NCI-H82 (cell line): ENCODE data around the gene PPM1F.

Experiments
- DNase-seq: peaks from one replicate; lab custom pipeline; 2025; lab: John Stamatoyannopoulos, UW

The PPM1F gene

GRCh38 chr22:21960200-21961126, 7.8 kb upstream of the PPM1F start:
- no peak for DNase-seq

DNA sequence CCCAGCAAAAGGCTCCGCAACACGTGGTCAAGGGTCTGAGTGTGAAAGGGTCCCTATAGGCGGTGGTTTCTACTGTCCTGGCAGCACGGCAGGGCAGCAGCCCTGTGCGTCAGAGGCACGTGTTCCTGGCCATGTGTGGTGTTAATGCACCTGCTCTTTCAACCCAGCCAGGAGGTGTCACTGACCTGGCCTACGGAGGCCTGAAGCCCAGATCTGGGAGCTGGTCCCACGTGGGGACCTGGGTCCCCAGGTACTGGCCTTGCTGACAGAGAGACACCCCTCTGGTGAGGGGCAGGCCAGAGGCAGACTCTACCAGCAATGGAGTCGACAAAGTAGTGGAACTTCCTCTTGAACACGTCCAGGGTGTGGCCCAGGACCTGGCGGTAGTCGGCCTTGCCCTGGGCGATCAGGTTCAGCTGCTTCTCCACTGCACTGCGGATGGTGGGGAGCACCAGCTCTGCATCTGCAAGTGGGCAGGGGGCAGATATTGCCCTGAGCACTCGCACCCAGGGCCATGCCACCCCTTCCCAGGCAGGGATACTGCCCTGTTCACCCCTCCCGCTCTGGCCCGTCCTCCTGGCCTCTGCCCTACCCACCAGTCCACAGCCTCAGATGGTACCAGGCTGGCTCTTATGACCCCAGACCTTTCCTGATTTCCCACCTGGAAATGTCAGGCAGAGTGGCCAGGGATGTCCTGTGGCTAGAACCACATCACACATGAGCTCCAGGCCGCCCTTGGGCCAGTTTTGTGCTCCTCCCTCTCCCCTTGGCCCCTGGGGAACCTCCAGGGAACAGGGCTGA, 6.8 kb upstream of the PPM1F start:
- no peak for DNase-seq

GRCh38 chr22:21958360-21959273, 6.0 kb upstream of the PPM1F start:
- no peak for DNase-seq

GRCh38 chr22:21951931-21952465, 650 bp downstream of the PPM1F start:
- DNase-seq = peak; percentile 50

DNA sequence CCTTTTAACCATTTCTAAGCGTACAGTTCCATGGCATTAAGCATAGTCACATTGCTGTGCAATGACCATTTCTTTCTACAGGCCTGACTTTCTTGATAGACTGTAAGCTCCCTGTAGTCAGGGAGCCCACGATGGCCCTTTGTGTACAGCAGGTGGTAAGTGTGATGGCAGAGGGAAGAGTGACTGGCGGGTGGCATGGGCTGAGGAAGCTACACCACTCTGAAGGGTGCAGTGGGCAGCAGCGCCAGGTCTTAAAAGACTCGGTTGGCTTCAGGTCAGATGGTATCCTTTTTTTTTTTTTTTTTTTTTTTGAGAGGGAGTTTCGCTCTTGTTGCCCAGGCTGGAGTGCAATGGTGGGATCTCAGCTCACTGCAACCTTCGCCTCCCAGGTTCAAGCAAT, 1.6 kb downstream of the PPM1F start:
- DNase-seq = no peak

DNA sequence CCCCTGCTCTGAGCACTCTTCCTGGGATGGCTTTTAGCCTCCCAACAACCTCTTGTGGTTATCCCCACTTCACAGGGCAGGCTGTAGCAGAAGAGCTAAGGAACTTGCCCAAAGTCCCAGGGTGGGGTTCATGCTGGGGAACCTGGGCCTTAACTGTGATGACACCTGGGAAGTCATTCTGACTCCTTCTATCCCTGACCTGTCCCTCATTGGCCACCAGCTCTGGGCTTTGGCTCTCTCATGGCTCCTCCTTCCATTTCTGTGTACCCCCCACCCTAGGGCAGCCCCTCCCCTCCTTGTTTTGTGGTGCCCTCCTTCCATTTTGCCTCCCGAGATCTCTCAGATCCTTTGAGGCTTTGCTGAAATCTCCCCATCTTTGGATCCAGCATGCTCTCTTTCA, 2.7 kb downstream of the PPM1F start:
- DNase-seq = no peak

DNA sequence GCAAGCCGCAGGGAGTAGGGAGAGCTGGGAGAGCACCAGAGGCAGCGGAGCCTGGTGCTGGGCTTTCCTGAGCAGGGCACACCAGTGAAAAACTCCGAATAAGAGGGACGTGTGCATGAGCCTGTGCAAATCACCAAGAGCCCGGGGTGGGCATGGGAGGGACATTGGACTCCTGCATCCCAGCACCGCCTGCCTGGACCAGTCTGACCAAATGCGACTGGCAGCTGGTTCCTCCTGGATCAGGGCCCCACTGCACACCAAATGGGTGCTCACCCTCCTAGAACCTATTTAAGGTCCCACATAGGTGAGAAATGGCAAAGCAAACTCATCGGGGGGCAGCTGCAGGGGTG, 3.1 kb downstream of the PPM1F start:
- no peak for DNase-seq

DNA sequence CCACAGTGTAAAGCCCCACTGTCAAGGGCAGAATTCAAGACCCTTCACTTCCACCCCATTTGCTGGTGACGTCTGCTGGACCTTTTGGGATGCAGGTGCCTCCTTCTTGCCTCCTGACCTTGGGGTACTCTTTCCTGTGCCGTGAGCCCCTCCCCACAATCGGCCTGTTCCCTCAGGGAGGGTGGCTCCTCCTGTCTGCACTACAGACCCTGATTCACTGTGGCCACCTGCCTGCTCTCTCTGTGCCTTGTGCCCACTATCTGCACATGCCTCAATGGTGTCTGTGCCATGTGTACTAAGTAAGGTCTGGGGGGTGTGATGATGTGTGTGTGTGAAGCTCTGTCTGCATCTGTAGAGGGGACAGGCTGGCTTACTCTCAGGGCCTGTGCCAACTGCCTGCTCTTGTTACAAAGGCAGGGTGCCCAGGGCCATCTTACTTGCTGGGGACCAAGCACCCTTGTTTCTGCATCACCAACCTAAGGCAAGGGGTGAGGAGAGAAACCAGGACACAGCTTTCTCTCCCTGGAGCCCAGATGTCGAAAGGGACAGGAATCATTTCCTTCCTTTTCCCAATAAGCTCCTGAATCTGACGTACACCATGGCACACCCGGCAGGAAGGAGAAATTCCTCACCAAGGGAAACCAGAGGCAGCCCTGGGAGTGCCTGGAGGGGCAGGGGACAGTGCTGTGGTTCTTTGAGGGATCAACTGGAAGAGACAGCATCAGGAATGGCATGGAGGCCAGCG, 3.7 kb downstream of the PPM1F start:
- DNase-seq = no peak

DNA sequence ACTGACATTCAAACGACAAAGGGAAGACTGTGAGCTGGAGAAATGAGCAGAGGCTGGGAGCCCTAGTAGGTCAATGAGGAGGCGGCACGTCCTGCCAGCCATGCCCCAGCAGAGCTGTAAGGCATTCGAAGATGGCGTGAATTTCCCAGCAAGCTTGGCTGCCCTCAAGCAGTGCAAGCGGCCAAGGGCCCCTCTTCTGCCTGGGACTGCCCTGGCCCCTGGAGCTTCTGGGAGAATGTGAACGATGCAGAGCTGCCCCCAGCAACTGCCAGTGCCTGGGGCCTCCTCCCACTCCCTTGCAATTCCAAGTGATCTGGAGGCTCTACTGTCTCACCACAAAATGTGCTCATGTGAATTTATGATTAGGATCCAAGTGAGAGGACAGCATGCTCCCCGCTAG, 4.3 kb downstream of the PPM1F start:
- no peak for DNase-seq

DNA sequence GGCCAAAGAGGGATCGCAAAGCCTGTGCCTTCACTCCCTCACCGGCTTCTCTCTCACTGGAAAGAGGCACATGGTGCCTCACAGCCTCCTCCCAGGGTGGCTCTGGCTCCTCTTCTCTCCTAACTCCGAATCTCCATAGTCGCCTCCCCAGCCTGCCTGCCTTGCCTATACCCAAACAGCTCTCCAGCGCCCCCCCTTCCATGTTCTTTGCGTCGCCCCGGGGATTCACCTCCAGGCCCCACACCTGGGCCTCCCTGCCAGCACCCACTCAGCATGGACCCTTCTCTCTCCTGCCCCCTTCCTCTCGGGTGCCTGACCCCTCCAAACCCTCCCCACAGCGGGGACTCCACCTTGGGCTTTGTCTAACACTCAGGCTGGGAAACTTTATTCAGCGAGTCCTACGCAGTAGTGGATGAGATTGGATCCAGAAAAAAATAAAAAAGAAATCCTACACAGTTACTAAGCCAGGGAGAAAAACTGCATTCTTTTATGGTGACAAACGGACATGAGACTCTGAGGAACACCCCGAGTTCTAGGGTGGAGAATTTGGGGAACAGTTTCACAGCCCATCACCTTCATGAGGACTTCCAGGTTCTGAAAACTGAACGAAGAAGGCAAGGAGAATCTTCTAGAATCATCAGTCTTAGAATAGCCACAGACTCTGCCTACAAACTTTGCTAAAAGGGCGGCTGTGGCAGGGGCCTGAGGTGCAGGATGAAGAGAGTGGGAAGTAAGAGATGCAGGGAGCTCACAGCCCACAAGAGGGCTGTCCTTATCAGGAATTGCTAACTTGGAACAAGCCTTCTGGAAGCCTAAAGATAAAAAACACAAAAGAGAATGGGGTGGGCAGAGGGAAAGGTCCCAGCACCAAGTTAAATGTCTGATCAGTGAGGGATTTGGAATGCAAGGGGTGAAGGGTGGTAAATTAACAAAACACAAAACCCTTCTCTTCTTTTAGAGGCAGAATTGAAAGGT, 5.3 kb downstream of the PPM1F start:
- DNase-seq = peak; percentile 24

DNA sequence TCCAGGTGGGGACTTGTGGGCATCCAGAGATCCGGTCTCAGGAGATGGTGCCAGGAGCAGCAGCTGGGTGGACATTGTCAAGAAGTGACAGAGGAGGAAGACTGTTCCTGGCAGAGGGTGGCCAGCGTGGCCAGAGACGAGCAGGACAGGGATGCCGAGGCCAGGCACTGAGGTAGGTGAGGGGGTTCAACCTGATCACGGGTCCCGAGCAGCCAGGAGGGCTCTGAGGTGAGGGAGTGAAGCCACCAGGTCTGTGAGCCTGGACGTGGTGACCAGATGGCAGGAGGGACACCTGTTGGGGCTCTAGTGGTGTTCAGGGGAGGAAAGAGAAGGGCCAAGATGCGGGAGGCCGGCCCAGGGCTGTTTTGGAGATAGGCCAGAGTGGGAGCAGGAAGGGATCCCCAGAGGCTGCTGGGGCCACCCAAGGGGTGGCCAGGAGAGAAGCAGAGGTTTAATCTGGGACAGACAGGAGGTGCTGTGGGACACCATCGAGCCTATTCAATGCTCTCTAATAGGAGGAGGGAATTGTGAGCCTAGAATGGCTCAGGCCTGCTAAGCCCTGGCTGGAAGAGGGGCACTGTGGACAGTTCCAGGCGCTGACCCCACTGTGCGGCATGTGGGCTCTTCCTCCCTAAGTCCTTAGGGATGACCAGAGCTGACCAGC, 6.3 kb downstream of the PPM1F start:
- DNase-seq = no peak

DNA sequence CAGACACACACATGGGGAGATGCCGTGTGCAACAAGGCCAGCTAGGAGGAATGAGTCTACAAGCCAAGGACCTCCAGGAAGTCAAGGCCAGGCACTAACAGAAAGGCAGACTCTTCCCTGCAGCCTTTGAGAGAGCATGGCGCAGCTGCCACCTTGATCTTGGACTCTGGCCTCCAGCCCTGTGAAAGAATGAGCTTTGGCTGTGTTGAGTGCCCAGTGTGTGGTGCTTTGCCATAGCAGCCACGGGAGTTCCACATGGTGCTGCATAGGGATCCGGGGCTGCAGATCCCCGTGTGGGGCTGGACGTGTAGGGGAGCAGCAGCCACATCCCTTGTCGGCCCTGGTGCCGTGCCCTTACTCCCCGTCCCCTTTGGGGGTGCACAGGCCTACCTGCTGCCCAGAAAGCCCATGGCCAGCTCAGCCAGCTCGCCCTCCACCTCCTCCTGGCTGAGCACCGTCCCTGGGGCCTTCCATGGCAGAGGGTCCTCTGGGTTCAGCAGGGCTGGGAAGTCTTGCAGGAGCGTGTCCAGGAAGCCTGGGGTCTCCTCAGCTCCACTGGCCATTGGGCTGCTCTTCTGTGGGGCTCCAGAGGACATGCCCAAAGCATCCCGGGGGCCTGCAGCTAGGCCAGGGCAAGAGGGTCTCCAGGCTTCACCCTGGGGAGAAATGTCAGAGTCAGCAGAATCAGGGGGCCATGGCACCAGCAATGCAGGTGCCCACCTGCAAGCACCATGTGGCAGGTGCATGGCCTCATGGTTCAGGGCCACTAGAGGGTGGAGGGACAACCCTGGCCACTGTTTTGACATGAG, 7.0 kb downstream of the PPM1F start:
- no peak for DNase-seq

- no peak for DNase-seq
Observed at GRCh38 chr22:21944871-21945270, 7.8 kb downstream of the PPM1F start.

DNA sequence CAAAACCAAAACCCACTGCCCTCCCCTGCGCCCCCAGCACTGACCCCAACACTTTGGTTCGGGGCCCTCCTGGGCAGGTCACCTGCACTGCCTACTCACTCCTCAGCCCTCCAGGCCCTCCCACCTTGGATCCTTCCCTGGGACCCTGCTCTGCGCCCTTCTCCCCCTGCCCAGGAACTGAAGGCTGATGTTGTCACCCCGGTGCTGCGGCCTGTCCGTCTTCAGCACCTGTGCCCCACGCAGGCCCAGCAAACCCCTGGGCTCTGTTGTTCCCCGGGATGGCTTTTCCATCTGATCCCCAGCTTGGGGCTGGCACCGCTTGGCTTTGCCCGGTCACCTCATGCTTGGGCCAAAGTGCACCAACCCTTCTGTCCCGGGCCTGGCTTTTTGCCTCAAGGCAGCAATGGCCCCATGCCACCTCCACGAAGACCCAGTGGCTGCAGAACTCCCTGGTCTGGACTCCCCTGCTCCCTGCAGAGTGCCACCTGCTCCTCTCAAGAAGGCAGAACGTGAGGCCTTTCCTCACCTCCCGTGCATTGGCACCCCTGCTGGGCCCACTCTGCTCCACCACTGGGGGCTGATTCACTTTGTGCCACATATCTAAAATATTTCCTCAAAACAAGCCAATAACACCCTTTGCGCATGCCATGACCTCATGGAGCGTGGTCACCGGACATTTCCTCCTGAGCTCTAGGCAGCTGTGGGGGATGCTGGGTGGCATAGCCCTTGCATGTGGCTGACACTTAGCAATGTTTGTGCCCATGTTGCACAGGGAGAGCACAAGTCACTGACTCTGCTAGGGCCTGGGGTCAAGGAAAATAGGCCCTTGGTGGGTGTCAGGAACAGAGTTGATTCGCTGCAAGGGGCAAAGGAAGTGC, 8.8 kb downstream of the PPM1F start:
- DNase-seq = no peak

GRCh38 chr22:21942407-21943343, 10.0 kb downstream of the PPM1F start:
- DNase-seq = no peak

GRCh38 chr22:21941921-21942320, 10.7 kb downstream of the PPM1F start:
- no peak for DNase-seq
